A549 (cell line): Measurements from ENCODE around the gene SCML1. TPM values are rescaled to one million over a fixed set of nuclear protein-coding genes. Genes with fewer than 3 reads are reported as not detected.

Experiments used
- ATAC-seq, 2 experiments: fragments of 200-7000 bp in 1 of 2; fragments of >200 bp in 1 of 2; cut with Nextera tagmentation in 1 of 2; cut with Tn5 transposase in 1 of 2; 3 replicates each; pipeline versions ENCODE4 v1.8.0 to v1.9.1; 2018 to 2020; ENCODE audit warnings: mild to moderate bottlenecking in 1 of 2, moderate library complexity in 1 of 2
- CTCF ChIA-PET: fragments of 300-600 bp; sonication (Branson Sonifier 250); formaldehyde crosslinking; extraction: SDS; loops from one replicate; lab custom pipeline; 2021; ENCODE audit warnings: antibody characterized with exemption, inconsistent platforms; lab: Yijun Ruan, JAX
- POLR2A ChIA-PET: fragments of 350-600 bp; formaldehyde crosslinking; extraction: SDS; loops from one replicate; lab custom pipeline; 2021; ENCODE audit warnings: antibody characterized with exemption, inconsistent platforms; lab: Yijun Ruan, JAX
- DNase-seq, 2 experiments: peaks; one replicate each; pipeline versions ENCODE4 v3.0.0 to v3.0.0-alpha.2; 2011 to 2016; ENCODE audit warnings: low read depth in 1 of 2, low spot score in 1 of 2
- FAIRE-seq: peaks from 2 replicates; lab custom pipeline; 2011; peaks lifted over from hg19 to GRCh38; lab: Jason Lieb, UNC
- H3K27ac ChIP-seq, 2 experiments: fragments of >200 bp; sonication (Bioruptor Twin); formaldehyde crosslinking; 3 replicates each; pipeline ENCODE4 v1.5.1; 2016 to 2017
- H3K4me1 ChIP-seq: fragments of >200 bp; sonication (Bioruptor Twin); formaldehyde crosslinking; 3 replicates; pipeline ENCODE4 v1.6.1; 2016
- H3K4me2 ChIP-seq: fragments of >200 bp; sonication (Bioruptor Twin); formaldehyde crosslinking; 3 replicates; pipeline ENCODE4 v1.6.1; 2016
- H3K4me3 ChIP-seq: fragments of >200 bp; sonication (Bioruptor Twin); formaldehyde crosslinking; 3 replicates; pipeline ENCODE4 v1.5.1; 2016
- H3K9me3 ChIP-seq: fragments of >200 bp; sonication (Bioruptor Twin); formaldehyde crosslinking; 3 replicates; pipeline ENCODE4 v1.6.1; 2016
- CBX8 ChIP-seq: fragments of 200-600 bp; sonication (generic); IDR thresholded peaks from 2 replicates; pipeline ENCODE4 v1.6.1; 2016
- CEBPB ChIP-seq, 2 experiments: fragments of >200 bp in 1 of 2; sonication (Bioruptor Twin) in 1 of 2; formaldehyde crosslinking in 1 of 2; IDR thresholded peaks; 2 replicates each; pipeline ENCODE4 v1.6.1; 2012 to 2016
- CHD2 ChIP-seq: fragments of 150-350 bp; IDR thresholded peaks from 2 replicates; pipeline ENCODE4 v1.6.1; 2014; ENCODE audit warnings: low read length; ENCODE audit not compliant: partially characterized antibody
- ESRRA ChIP-seq: fragments of 150-350 bp; IDR thresholded peaks from 2 replicates; pipeline ENCODE4 v1.6.1; 2014; ENCODE audit warnings: mild to moderate bottlenecking, low read length, borderline replicate concordance
- FOSL2 ChIP-seq, 2 experiments: fragments of 450-650 bp in 1 of 2; fragments of >200 bp in 1 of 2; sonication (Bioruptor Twin) in 1 of 2; formaldehyde crosslinking; IDR thresholded peaks; 2 replicates each; pipeline versions ENCODE4 v1.5.0 to v1.6.1; 2016 to 2020; ENCODE audit warnings: mild to moderate bottlenecking in 1 of 2, moderate library complexity in 1 of 2
- GATA3 ChIP-seq: IDR thresholded peaks from 2 replicates; pipeline ENCODE4 v1.6.1; 2012; ENCODE audit warnings: borderline replicate concordance
- HDAC2 ChIP-seq: fragments of 200-600 bp; sonication (generic); IDR thresholded peaks from 2 replicates; pipeline ENCODE4 v1.6.1; 2016
- HOXB5 ChIP-seq: fragments of 250-450 bp; sonication (Bioruptor Pico); IDR thresholded peaks from 2 replicates; pipeline ENCODE4 v1.5.0; 2020; ENCODE audit warnings: mild to moderate bottlenecking, moderate library complexity
- JUN ChIP-seq, 2 experiments: fragments of >200 bp; sonication (Bioruptor Twin); formaldehyde crosslinking; IDR thresholded peaks; 2 replicates in 1 of 2; 3 replicates in 1 of 2; pipeline ENCODE4 v1.6.1; 2016 to 2017
- JUNB ChIP-seq: fragments of >200 bp; sonication (Bioruptor Twin); formaldehyde crosslinking; IDR thresholded peaks from 2 replicates; pipeline ENCODE4 v1.6.1; 2016
- KDM5A ChIP-seq: fragments of 200-600 bp; sonication (generic); IDR thresholded peaks from 2 replicates; pipeline ENCODE4 v1.6.1; 2016; ENCODE audit warnings: antibody characterized with exemption, mild to moderate bottlenecking
- MAFK ChIP-seq: fragments of 450-650 bp; IDR thresholded peaks from 2 replicates; pipeline ENCODE4 v1.6.1; 2014; ENCODE audit not compliant: partially characterized antibody
- MYC ChIP-seq: IDR thresholded peaks from 2 replicates; pipeline ENCODE4 v1.6.1; 2012; ENCODE audit warnings: mild to moderate bottlenecking, inconsistent platforms, low read length, improper control_type of control experiment, borderline replicate concordance
- NFE2L2 ChIP-seq: fragments of 150-350 bp; conservative IDR thresholded peaks from 2 replicates; pipeline ENCODE4 v1.6.1; 2014; ENCODE audit warnings: low read length
- POLR2A ChIP-seq: IDR thresholded peaks from 2 replicates; pipeline ENCODE4 v1.6.1; 2012; ENCODE audit warnings: mild to moderate bottlenecking, low read length
- POLR2AphosphoS2 ChIP-seq: conservative IDR thresholded peaks from 2 replicates; pipeline ENCODE4 v1.6.1; 2012; ENCODE audit warnings: low read length, improper control_type of control experiment, inconsistent platforms
- RAD21 ChIP-seq, 2 experiments: fragments of >200 bp in 1 of 2; sonication (Bioruptor Twin) in 1 of 2; formaldehyde crosslinking in 1 of 2; IDR thresholded peaks in 1 of 2; conservative IDR thresholded peaks in 1 of 2; 2 replicates in 1 of 2; 3 replicates in 1 of 2; pipeline ENCODE4 v1.6.1; 2012 to 2018; ENCODE audit warnings: inconsistent platforms in 1 of 2
- RCOR1 ChIP-seq: fragments of 150-350 bp; IDR thresholded peaks from 2 replicates; pipeline ENCODE4 v1.6.1; 2014; ENCODE audit warnings: antibody characterized with exemption, low read length, low read depth
- SMC3 ChIP-seq: fragments of >200 bp; sonication (Bioruptor Twin); formaldehyde crosslinking; IDR thresholded peaks from 3 replicates; pipeline ENCODE4 v1.6.1; 2018; ENCODE audit warnings: inconsistent platforms
- SREBF2 ChIP-seq: fragments of 450-650 bp; IDR thresholded peaks from 2 replicates; pipeline ENCODE4 v1.6.1; 2014; ENCODE audit warnings: mild to moderate bottlenecking, moderate library complexity
- TFCP2L1 ChIP-seq: fragments of 250-450 bp; sonication (Bioruptor Pico); IDR thresholded peaks from 2 replicates; pipeline ENCODE4 v1.5.0; 2021; ENCODE audit warnings: mild to moderate bottlenecking
- TP53 ChIP-seq: fragments of 250-450 bp; sonication (Bioruptor Pico); IDR thresholded peaks from 2 replicates; pipeline ENCODE4 v1.5.0; 2021; ENCODE audit warnings: mild to moderate bottlenecking, moderate library complexity
- ZFP36 ChIP-seq: fragments of 450-650 bp; IDR thresholded peaks from 2 replicates; pipeline ENCODE4 v1.6.1; 2014; ENCODE audit warnings: borderline replicate concordance; ENCODE audit not compliant: partially characterized antibody
- ZSCAN20 ChIP-seq: fragments of 250-450 bp; sonication (Bioruptor Pico); IDR thresholded peaks from 2 replicates; pipeline ENCODE4 v1.8.0; 2022; ENCODE audit warnings: mild to moderate bottlenecking, moderate library complexity
- WGBS: methylation state at CpG from one replicate; pipeline ENCODE4 v1.1.6; 2017; ENCODE audit errors: missing lambda C conversion rate; 5-methylcytosine and 5-hydroxymethylcytosine counted together
- polyA plus RNA-seq, 4 experiments: library from polyadenylated mRNA; depleted of rRNA in 3 of 4; stranded (reverse); fragments of >200 nt; fragmentation: RNase III in 1 of 4; extraction: RNeasy Plus Mini Kit Qiagen cat#74134 plus additional on column Dnase treatment in 1 of 4; gene quantifications; 2 replicates in 3 of 4; 3 replicates in 1 of 4; pipeline ENCODE4 v1.2.3, GENCODE V29; 2011 to 2017
- TF ChIP-seq, protein P1 (sequence below): fragments of >200 bp; sonication (Bioruptor Twin); formaldehyde crosslinking; IDR thresholded peaks from 3 replicates; pipeline ENCODE4 v1.5.1; 2016
- TF ChIP-seq, protein P2 (sequence below): fragments of 250-450 bp; sonication (Bioruptor Pico); IDR thresholded peaks from 2 replicates; pipeline ENCODE4 v1.5.0; 2020; ENCODE audit warnings: low read depth, mild to moderate bottlenecking, moderate library complexity
- TF ChIP-seq, protein P3 (sequence below): IDR thresholded peaks from 2 replicates; pipeline ENCODE4 v1.6.1; 2012
- TF ChIP-seq, protein P4 (sequence below): fragments of >200 bp; sonication (Bioruptor Twin); formaldehyde crosslinking; IDR thresholded peaks from 2 replicates; pipeline ENCODE4 v1.6.1; 2016
- TF ChIP-seq, protein P5 (sequence below): fragments of 200-600 bp; sonication (generic); IDR thresholded peaks from 2 replicates; pipeline ENCODE4 v1.6.1; 2016; ENCODE audit warnings: antibody characterized with exemption, mild to moderate bottlenecking, moderate library complexity

SCML1 gene
- polyA plus RNA-seq, 2 of the 4 experiments (the other 2 are of a cell fraction) = 4.9 to 13.3 TPM

DNA sequence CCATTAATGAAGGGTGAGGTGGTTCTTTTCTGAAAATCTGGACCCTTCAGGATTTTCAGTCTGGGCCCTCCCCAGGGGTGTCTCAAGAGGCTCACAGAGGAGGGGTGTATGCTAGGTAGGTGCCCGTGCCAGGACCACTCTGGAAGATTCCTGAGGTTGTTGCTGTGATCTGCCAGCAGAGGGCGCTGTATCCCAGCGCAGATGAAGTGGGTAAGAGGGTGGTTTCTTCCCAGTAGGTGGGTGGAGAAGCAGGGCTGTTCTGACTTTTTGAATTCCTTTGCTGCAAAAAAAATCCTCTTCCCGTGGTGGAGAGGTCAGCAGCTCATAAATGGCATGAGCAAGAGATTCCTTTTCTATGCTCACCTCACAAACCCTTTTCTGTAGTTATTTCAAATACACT lies 51.1 kb downstream of the SCML1 start:
- no peak for FAIRE-seq
- H3K4me2 ChIP-seq = no peak overlapping the region
- TF ChIP-seq, protein P1, sequence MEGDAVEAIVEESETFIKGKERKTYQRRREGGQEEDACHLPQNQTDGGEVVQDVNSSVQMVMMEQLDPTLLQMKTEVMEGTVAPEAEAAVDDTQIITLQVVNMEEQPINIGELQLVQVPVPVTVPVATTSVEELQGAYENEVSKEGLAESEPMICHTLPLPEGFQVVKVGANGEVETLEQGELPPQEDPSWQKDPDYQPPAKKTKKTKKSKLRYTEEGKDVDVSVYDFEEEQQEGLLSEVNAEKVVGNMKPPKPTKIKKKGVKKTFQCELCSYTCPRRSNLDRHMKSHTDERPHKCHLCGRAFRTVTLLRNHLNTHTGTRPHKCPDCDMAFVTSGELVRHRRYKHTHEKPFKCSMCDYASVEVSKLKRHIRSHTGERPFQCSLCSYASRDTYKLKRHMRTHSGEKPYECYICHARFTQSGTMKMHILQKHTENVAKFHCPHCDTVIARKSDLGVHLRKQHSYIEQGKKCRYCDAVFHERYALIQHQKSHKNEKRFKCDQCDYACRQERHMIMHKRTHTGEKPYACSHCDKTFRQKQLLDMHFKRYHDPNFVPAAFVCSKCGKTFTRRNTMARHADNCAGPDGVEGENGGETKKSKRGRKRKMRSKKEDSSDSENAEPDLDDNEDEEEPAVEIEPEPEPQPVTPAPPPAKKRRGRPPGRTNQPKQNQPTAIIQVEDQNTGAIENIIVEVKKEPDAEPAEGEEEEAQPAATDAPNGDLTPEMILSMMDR = peak; percentile 58
- TF ChIP-seq SMC3 (peak; percentile 50), SREBF2 (no peak), RAD21 (conservative IDR thresholded peaks at IDR 0.05 in 1 of 2, IDR thresholded peaks at IDR 0.05 in 1 of 2) (peak; percentile 55 to 67)
- TF ChIP-seq, protein P2, sequence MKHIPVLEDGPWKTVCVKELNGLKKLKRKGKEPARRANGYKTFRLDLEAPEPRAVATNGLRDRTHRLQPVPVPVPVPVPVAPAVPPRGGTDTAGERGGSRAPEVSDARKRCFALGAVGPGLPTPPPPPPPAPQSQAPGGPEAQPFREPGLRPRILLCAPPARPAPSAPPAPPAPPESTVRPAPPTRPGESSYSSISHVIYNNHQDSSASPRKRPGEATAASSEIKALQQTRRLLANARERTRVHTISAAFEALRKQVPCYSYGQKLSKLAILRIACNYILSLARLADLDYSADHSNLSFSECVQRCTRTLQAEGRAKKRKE = no peak
- TF ChIP-seq, all 56 proteins: peak for 3

DNA sequence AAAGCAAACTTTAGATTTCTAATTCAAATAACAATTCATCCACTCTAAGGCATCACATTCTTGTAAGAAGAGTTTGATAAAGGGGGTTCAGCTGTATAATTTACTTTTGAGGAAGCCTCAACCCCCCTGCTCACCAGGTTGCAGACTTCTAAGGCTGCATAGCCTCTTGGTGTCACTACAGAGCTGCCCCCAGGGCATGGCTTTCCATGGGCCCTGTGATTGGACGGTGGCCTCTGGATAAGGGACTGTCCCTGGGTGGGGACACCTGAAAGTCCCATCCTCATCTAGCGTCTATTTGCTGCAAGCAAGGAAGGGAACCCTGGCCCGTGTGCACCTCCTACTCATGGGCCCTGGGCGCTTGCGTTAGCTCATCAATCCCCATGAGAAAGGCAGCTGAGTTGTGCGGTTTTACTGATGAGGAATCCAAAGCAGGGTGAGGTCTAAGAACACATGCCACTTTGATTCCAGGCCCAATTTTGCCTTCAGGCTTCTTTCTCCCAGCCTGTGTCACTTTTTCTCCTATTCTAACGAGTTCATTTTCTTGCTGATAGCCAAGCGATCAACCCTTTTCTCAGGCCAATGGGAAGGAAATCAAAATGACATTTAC lies 51.8 kb downstream of the SCML1 start:
- Histone ChIP-seq H3K4me2 (no peak overlapping the region), H3K4me1 (no peaks in the 10 kb centered on the region), H3K27ac (no peak overlapping the region), H3K4me3 (no peak overlapping the region), H3K9me3 (no peaks in the 10 kb centered on the region)
- no peak for TF ChIP-seq POLR2A
- no peak for TF ChIP-seq ZFP36
- no peak for TF ChIP-seq ESRRA
- no peak for TF ChIP-seq SMC3
- no peak for TF ChIP-seq JUNB
- no peak for TF ChIP-seq RCOR1
- TF ChIP-seq, protein P3, sequence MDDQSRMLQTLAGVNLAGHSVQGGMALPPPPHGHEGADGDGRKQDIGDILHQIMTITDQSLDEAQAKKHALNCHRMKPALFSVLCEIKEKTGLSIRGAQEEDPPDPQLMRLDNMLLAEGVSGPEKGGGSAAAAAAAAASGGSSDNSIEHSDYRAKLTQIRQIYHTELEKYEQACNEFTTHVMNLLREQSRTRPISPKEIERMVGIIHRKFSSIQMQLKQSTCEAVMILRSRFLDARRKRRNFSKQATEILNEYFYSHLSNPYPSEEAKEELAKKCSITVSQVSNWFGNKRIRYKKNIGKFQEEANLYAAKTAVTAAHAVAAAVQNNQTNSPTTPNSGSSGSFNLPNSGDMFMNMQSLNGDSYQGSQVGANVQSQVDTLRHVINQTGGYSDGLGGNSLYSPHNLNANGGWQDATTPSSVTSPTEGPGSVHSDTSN = no peak
- no peak for TF ChIP-seq TP53 (CRISPR knock-in tag)
- TF ChIP-seq JUN (IDR thresholded peaks at IDR 0.05) = no peak
- TF ChIP-seq GATA3 = no peak
- TF ChIP-seq KDM5A = no peak
- TF ChIP-seq CBX8 = no peak
- TF ChIP-seq CEBPB (IDR thresholded peaks at IDR 0.05) = no peak
- no peak for TF ChIP-seq FOSL2 (IDR thresholded peaks at IDR 0.05)
- no peak for TF ChIP-seq FOSL2 (CRISPR knock-in tag; IDR thresholded peaks at IDR 0.05)
- TF ChIP-seq MAFK = no peak
- no peak for TF ChIP-seq HDAC2
- FAIRE-seq (peak; percentile 61), DNase-seq (no peak), ATAC-seq (no peak)
- WGBS = 83% methylated on average over 6 of the region's 8 CpGs
- ChIA-PET CTCF (interaction anchor here (0.6 to 2.5 kb wide), 10 partner anchors 9 to 437 kb away, joined by 3 to 18 read pairs (median 4); no protein-coding TSS in a partner anchor), POLR2A (no interaction called here)

More for the DNA sequence above, 51.1 kb downstream of the SCML1 start:
- no peak overlapping the region for H3K4me3 ChIP-seq
- no peak overlapping the region for H3K27ac ChIP-seq
- POLR2A ChIA-PET = no interaction called here
- WGBS = 6% methylated on average over 4 of the region's 4 CpGs
- CTCF ChIA-PET = interaction anchor here (0.6 to 2.5 kb wide), 13 partner anchors 9 to 438 kb away, joined by 3 to 18 read pairs (median 3); no protein-coding TSS in a partner anchor
- DNase-seq = peak; percentile 33 to 53
- ATAC-seq = peak; percentile 82 to 93
- no peaks in the 10 kb centered on the region for H3K9me3 ChIP-seq
- no peaks in the 10 kb centered on the region for H3K4me1 ChIP-seq

DNA sequence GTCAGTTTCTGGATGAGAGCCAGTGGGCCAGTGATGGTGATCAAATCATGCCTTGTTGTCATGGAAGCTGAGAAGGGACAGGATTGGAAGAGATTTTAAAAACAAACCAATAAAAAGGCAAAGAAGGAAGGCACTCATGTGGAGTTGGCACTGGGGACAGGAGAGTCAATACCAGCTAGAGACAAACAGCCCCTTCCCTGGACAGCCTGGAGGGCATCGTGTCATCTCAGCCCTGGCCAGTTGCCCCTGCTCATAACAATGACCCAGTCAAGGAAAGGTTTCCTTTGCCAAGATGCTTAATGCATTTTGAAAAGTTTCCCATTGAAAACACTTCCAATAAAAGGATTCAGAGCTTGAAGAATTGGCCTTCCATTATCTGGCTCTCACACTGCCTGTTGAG lies 55.5 kb downstream of the SCML1 start:
- ATAC-seq = no peak
- Histone ChIP-seq H3K27ac (no peak overlapping the region), H3K4me1 (no peaks in the 10 kb centered on the region), H3K9me3 (no peaks in the 10 kb centered on the region), H3K4me3 (no peak overlapping the region), H3K4me2 (no peak overlapping the region)
- 0% methylated on average over 1 of the region's 1 CpG for WGBS
- POLR2A ChIA-PET = no interaction called here
- CTCF ChIA-PET = no interaction called here
- DNase-seq = no peak
- FAIRE-seq = no peak
- TF ChIP-seq NFE2L2 = no peak
- TF ChIP-seq SREBF2 = no peak
- no peak for TF ChIP-seq TFCP2L1 (CRISPR knock-in tag)
- TF ChIP-seq HOXB5 (CRISPR knock-in tag) = no peak
- TF ChIP-seq CHD2 = no peak
- no peak for TF ChIP-seq RCOR1
- TF ChIP-seq ZSCAN20 = no peak
- TF ChIP-seq, protein P4, sequence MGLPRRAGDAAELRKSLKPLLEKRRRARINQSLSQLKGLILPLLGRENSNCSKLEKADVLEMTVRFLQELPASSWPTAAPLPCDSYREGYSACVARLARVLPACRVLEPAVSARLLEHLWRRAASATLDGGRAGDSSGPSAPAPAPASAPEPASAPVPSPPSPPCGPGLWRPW = no peak
- TF ChIP-seq JUN (IDR thresholded peaks at IDR 0.05) = no peak
- TF ChIP-seq, protein P5, sequence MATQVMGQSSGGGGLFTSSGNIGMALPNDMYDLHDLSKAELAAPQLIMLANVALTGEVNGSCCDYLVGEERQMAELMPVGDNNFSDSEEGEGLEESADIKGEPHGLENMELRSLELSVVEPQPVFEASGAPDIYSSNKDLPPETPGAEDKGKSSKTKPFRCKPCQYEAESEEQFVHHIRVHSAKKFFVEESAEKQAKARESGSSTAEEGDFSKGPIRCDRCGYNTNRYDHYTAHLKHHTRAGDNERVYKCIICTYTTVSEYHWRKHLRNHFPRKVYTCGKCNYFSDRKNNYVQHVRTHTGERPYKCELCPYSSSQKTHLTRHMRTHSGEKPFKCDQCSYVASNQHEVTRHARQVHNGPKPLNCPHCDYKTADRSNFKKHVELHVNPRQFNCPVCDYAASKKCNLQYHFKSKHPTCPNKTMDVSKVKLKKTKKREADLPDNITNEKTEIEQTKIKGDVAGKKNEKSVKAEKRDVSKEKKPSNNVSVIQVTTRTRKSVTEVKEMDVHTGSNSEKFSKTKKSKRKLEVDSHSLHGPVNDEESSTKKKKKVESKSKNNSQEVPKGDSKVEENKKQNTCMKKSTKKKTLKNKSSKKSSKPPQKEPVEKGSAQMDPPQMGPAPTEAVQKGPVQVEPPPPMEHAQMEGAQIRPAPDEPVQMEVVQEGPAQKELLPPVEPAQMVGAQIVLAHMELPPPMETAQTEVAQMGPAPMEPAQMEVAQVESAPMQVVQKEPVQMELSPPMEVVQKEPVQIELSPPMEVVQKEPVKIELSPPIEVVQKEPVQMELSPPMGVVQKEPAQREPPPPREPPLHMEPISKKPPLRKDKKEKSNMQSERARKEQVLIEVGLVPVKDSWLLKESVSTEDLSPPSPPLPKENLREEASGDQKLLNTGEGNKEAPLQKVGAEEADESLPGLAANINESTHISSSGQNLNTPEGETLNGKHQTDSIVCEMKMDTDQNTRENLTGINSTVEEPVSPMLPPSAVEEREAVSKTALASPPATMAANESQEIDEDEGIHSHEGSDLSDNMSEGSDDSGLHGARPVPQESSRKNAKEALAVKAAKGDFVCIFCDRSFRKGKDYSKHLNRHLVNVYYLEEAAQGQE = no peak
- TF ChIP-seq CBX8 = no peak
- no peak for TF ChIP-seq POLR2AphosphoS2
- TF ChIP-seq KDM5A = no peak
- no peak for TF ChIP-seq MYC
